Activated CD4-positive, alpha-beta T cell treated with anti-CD3 and anti-CD28 coated beads for 48 hours (primary cell): Measurements from ENCODE around the gene MRPL1.
A peak's percentile ranks its signal among the peaks of the same experiment; 100 is the strongest.

Experiments used
- DNase-seq: peaks from one replicate; pipeline ENCODE4 v3.0.0-alpha.2; 2020

The MRPL1 gene

DNA sequence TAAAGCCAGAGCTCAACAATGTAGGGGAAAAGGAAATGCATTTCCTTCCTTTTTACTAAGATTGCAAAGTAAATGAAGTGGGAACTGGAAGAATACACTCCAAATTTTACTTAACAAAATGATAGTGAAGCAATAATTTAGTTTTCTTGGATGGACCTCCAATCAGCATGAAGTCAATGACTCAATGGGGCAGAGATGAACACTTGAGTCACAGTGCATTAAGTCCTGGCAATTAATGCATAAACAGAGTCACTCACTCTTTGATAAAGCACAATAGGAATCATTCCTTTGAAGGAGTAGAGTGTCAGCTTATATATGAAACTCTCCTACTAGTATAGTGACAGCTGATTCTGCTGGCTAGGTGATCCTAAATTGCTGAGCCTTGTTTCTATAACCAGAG, 127.8 kb downstream of the MRPL1 start:
- DNase-seq = no peak

GRCh38 chr4:77990904-77991358, 128.3 kb downstream of the MRPL1 start:
- no peak for DNase-seq

DNA sequence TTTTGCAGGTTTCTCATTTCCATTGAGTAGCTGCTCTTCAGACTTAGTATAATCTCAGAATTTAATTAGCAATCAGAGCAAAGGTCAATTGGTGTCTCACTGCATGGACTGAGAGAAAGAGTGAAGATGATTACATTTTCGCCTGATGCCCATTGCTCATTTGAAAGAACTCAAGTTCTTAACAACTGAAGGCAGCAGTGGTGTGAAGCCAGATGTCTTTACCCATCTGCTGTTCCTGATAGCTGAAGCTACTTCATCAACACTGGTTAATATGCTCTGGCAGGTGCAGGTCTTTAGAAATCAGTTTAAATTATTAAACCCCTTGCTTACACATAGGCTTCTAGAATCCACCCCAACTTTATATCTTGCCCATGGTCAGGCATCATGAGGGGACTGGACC, 130.0 kb downstream of the MRPL1 start:
- no peak for DNase-seq

DNA sequence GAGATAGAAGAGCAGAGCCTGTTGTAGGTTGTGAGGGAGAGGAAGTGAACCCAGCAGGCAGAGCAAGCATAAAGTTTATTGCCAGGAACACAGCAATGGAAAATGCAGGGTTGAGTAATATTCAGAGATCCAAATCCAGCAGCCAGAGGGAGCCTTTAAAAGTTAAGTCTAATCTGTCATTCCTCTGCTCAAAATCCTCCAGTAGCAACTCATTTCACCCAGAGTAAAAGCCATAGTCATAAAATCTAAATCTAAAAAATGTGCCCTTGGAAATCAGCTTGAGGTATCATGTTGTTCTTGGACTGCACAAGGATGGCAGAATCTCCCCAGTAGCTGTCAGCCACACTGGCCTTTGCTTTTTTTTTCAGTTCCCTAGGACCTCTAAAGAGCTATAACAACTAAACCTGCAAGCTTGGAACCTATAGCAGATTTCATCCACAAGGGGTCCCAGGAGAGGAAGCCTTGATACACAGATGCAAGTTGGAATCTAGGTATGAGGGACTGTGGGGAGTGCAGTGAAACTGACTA, 131.6 kb downstream of the MRPL1 start:
- peak; percentile 8 for DNase-seq

DNA sequence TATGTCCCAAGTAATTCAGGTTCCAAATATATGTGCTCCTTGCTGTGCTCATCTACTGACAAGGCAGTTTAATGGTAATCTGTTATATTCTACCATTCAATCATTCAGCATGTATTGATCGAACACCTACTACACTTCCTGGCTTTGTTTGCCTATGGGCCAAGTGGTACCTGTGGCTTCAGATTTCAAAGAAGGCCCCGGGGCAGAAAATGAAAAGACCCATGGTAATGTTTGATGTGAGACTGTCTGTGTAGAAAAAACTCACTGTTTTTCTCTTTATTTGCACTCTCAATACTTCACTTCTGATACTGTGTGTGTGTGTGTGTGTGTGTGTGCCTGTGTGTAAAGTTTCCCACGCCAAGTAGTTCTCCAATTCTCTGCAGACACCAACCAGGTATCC, 133.4 kb downstream of the MRPL1 start:
- DNase-seq = no peak

- no peak for DNase-seq
Measured at GRCh38 chr4:78001531-78001930, 138.9 kb downstream of the MRPL1 start.

DNA sequence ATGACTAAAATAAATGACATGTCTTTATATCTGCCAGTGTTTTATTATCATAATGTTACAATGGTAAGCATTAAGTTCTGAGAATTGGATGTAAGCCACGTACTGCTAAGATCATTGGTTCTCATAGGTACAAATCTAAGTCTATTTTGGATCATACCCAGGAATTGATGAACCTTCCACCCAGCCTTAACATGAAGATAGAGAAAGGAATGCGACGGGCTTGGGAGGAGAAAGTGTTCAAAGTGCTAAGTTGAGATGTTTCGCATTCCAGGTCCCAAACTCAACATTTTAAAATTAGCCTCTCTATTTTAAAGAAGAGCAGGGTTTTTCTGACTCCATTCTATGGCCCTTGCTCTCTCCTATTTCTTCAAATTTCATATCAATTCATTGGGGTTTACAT, 139.6 kb downstream of the MRPL1 start:
- DNase-seq = no peak
